ENCODE measurements around the gene ZC3HAV1.

GRCh38 chr7:139004321-139005090 is 105.0 kb downstream of the ZC3HAV1 start:
- TF ChIP-seq YY1 (IDR thresholded peaks at IDR 0.05; ENCODE audit: insufficient read depth, insufficient read length) (no peak), SUZ12 (IDR thresholded peaks at IDR 0.05; ENCODE audit: extremely low read depth, insufficient read depth, insufficient read length) (no peak), ZNF274 (IDR thresholded peaks at IDR 0.05; ENCODE audit: low read depth, low read length) (no peak)
